HG02885 (cell line): Measurements from ENCODE around the gene RCAN1.

Source experiments
- ATAC-seq: cut with Tn5 transposase; IDR thresholded peaks from one replicate; pipeline ENCODE4 v1.9.1; 2021; ENCODE audit warnings: mild to moderate bottlenecking; ENCODE audit not compliant: unreplicated experiment, poor library complexity

RCAN1 gene

DNA sequence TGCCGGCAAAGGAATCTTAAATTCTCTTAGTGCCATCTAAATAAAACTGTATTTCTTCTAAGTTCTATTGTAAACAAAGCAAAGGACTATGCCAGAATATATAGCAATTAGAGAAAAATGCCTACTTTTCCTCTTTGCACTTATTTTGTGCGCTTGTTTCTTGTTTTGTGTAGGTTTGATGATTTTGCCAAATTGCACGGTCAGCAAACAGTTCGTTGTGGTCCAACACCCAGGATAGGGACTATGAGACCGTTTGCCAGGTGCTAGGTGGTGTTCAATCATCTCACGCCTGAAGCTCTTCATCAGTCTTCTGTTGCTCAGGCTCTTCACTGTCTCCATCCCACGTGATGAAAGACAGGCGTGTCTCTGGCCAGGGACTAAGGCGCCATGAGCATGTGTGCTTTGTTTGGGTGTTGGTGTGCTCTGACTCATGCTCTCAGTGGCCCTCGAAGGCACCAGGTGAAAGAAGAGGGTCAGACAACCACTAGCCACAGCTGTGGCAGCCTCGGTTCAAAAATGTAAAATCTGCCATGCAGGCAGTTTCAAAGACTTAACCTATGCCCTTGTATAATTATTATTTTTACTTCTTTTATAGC is 66.0 kb downstream of the RCAN1 start:
- no peak for ATAC-seq

DNA sequence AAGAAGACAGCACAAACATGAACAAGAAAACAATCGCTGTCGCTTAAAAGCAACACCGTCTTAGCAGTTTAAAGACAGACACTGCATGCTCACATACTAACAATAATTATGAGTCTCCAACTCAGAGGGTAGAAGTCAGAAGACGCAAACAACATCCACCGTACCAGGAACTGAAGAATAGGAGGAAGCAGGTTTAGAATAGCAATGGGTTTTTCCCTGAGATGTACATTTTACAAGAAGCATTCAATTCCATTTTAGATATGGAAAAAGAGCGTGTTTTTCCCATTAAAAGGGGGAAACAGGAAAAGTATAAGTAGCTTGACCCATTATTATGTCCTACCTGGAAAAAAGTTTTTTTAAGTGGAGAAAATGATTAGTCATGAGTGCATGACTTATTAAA is 68.4 kb downstream of the RCAN1 start:
- ATAC-seq, result no peak

- ATAC-seq, result peak; percentile 84
Observed at GRCh38 chr21:34545079-34545884, 69.6 kb downstream of the RCAN1 start.

- no peak for ATAC-seq
Observed at GRCh38 chr21:34544032-34544496, 70.8 kb downstream of the RCAN1 start.

DNA sequence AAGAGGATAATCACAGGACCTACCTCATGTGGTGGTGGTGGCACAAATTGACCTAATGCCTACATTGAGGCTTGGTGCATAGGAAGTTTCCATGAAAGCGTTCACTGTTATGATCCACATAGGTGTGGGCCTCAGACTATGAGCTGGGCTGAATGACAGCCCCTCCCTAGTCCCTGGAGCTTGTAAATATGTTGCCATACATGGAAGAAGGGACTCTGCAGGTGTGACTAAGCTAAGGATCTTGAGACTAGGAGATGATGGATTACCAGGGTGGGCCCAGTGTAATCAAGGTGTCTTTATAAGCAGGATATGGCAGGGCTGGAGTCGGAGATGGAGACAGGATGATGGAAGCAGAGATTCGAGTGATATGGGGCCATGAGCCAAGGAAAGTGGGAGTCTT is 71.9 kb downstream of the RCAN1 start:
- ATAC-seq, result no peak

GRCh38 chr21:34540206-34540605 is 74.7 kb downstream of the RCAN1 start:
- no peak for ATAC-seq

- ATAC-seq, result no peak
Observed at GRCh38 chr21:34537838-34538237, 77.1 kb downstream of the RCAN1 start.

- ATAC-seq, result no peak
Observed at GRCh38 chr21:34536820-34537219, 78.1 kb downstream of the RCAN1 start.

- ATAC-seq, result no peak
Observed at GRCh38 chr21:34536311-34536710, 78.6 kb downstream of the RCAN1 start.

- no peak for ATAC-seq
Observed at GRCh38 chr21:34535886-34536285, 79.0 kb downstream of the RCAN1 start.

DNA sequence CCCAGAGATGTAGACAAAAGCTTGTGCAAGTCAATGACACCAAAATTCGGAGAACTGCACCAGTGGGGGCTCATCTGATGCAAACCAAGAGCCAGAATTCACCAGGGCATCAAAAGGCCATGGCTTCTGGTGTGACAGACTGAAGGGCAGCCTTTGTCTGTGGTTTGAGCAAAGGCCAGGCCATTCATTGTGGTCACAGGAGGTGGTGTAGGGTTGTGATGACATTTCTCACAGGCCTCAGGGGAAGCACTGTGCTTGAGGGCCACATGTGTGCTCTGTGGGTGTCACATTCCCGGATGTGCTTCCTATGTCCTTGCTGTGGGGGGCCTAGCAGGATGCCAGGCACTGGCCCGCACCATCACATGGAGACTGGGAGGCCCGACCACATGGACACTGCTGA is 80.4 kb downstream of the RCAN1 start:
- peak; percentile 64 for ATAC-seq

GRCh38 chr21:34533938-34534337 is 81.0 kb downstream of the RCAN1 start:
- no peak for ATAC-seq

DNA sequence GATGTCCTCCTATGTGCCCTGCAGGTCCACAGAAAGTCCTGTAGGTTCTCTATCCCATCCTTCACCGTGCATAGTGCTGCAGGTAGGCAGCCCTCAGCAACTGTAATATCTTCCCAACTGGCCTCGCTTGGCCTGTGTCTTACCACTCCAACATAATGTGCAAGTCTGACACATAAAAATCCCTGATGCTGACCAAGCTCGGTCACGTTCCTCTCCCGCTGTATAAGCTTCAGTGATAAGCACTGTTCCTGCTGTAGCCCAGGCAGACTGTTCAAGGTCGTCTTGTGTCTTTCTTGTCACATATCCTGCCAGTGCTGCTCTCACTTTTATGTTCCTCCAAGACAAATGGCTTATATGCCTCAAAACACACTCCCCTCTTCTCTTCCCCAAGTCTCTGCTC is 83.5 kb downstream of the RCAN1 start:
- ATAC-seq, result no peak

DNA sequence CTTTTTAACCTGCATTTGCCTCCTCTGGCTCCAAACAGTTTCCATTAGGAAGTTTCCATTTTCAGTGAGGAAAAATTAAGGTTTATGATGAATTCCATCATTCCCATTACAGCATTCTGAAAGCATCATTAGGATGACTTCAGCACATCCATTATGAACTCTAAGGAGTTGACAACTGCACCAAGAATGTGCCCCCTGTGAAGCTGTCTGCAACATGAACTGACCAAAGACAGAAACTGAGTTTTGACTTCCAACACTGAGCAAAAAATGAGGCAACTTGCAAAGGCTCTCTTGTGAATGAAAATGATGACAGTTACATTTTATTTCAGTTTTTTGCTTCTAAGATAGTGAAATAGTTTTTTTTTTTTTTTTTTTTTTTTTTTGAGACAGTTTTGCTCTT is 84.7 kb downstream of the RCAN1 start:
- no peak for ATAC-seq

- no peak for ATAC-seq
Observed at GRCh38 chr21:34528131-34528561, 86.8 kb downstream of the RCAN1 start.

DNA sequence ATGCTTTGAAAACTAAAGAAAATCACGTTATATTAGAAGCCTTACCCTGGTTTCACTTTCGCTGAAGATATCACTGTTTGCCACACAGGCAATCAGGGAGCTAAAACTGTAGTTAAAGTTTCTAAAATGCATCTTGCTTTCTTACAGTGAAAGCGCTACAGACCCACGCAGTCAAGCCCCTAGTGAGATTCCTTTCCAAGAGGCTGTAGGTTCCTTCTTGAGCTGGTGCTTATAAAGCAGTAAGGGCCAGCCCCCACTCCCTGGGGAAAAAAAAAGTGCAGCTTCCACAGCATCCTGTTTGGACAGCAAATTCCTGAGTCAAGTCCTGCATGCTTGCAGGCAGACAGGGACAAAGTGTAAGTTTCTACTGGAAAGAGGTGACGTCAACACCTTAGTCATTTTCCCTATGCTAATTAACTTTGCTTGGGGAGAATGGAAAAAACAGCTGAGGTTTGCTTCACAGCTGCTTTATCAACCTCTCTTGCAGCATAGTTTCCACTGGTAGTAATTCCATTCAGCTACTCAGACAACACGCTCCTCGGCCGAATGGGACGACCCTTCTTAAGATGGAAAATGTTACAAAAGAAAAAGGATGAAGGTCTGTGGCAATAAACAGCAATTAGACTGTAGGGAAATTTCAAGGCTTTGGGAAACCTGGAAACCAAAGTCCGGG is 88.2 kb downstream of the RCAN1 start:
- ATAC-seq, result no peak

- no peak for ATAC-seq
Observed at GRCh38 chr21:34526241-34526617, 88.7 kb downstream of the RCAN1 start.

DNA sequence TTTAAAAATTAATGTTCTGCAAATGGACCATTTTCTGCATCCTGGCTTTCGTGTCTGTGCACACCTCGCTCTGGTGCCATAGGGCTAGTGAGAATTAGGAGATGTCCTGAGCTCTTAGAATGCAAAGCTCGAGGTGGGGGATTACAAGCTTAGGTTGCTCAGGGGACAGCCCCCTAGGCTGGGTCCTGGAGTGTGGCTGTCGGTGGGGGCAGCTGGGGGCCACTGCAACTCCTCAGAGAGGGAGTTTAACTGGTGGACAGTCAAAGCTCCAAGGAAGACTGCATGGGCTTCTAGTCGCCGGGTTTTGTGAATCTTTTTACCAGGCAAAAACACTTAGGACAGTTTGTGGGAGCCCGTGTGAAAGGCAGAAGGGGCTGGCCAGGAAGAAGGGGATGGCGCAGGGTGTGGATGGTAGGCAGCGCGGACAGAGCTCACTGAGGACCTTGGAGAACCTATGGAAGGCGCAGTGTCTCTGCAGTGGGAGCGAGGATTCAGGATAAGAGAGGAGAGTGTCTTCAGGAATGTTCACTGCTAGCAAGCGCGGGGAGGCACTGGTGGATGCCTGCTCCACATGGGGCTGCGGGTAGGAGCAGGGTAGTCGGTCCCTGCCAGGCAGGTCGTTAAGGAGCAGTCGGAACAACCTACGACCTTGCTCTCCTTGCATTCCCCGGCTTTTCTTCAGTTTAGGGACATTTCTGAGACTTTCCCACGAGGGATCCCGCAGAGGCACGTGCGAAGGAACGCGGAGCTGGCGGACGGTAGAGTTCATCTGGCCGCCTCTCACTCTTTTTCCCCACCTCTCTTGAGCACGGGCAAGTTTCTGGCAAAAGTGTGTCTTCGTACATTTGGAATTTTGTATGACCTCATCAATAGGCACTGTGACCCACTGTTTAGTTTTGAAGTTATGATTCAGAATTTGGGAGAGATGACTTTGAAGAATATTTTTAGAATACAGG is 90.0 kb downstream of the RCAN1 start:
- no peak for ATAC-seq

GRCh38 chr21:34523019-34523555 is 91.8 kb downstream of the RCAN1 start:
- ATAC-seq, result no peak

GRCh38 chr21:34522284-34522683 is 92.6 kb downstream of the RCAN1 start:
- no peak for ATAC-seq
